Stomach (tissue), 9 donors: ENCODE results near the gene IST1. TPM values are rescaled to one million over a fixed set of nuclear protein-coding genes. Genes with fewer than 3 reads are reported as not detected.

ENCODE experiments used
- DNase-seq, 2 donors: peaks; one replicate each; pipeline versions ENCODE4 v3.0.0 to v3.0.0-alpha.2; 2013 to 2019
- H3K27ac ChIP-seq, 5 donors: fragments of 200-600 bp in 4 of 5; sonication (generic) in 4 of 5; one replicate each; pipeline ENCODE4 v1.5.1; 2013 to 2019; ENCODE audit warnings: mild to moderate bottlenecking in 1 of 5, moderate library complexity in 1 of 5
- H3K27me3 ChIP-seq, 3 donors: fragments of 200-600 bp; sonication (generic); one replicate each; pipeline ENCODE4 v1.5.1; 2017 to 2019; ENCODE audit warnings: mixed run types in 1 of 3
- H3K36me3 ChIP-seq, 4 donors: fragments of 200-600 bp; sonication (generic); 1 replicate in 3 of 4; 2 replicates in 1 of 4; pipeline ENCODE4 v1.5.1; 2016 to 2019
- H3K4me1 ChIP-seq, 4 donors: fragments of 200-600 bp; sonication (generic); one replicate each; pipeline ENCODE4 v1.5.1; 2016 to 2019
- H3K4me3 ChIP-seq, 4 donors: fragments of 200-600 bp; sonication (generic) in 3 of 4; one replicate each; pipeline ENCODE4 v1.5.1; 2016 to 2019; ENCODE audit warnings: mild to moderate bottlenecking in 1 of 4
- H3K9me3 ChIP-seq, 4 donors: fragments of 200-600 bp; sonication (generic); one replicate each; pipeline ENCODE4 v1.5.1; 2016 to 2019
- EP300 ChIP-seq: sonication (generic); formaldehyde crosslinking; IDR thresholded peaks from one replicate; pipeline ENCODE4 v1.6.1; 2017; ENCODE audit warnings: antibody characterized with exemption
- POLR2A ChIP-seq, 4 donors: fragments of 450-650 bp; IDR thresholded peaks; one replicate each; pipeline ENCODE4 v1.6.1; 2016; ENCODE audit warnings: antibody characterized with exemption in 4 of 4, control low read depth in 2 of 4, mild to moderate bottlenecking in 1 of 4, moderate library complexity in 1 of 4
- POLR2AphosphoS5 ChIP-seq, 3 donors: sonication (generic); formaldehyde crosslinking; IDR thresholded peaks; one replicate each; pipeline ENCODE4 v1.6.1; 2016; ENCODE audit warnings: antibody characterized with exemption in 3 of 3
- WGBS, 5 donors: extraction: QIAGEN DNeasy Blood & Tissue Kit in 3 of 5; methylation state at CpG; one replicate each; pipeline versions ENCODE4 v1.1.5 to v1.1.7; 2013 to 2018; 5-methylcytosine and 5-hydroxymethylcytosine counted together
- intact Hi-C: fragments of 100-400 bp; cut with DNase I; formaldehyde crosslinking; loops from one replicate; pipeline ENCODE4 v1.15.1; 2023; ENCODE audit warnings: low total_unique reads
- polyA plus RNA-seq, 3 donors: library from polyadenylated mRNA; stranded (reverse); fragments of 200-250 nt; gene quantifications; one replicate each; pipeline ENCODE4 v1.2.3, GENCODE V29; 2013
- total RNA-seq, 5 donors: library from RNA; depleted of rRNA; stranded (reverse); fragments of >200 nt; gene quantifications; one replicate each; pipeline versions ENCODE4 v1.1.0 to v1.2.3, GENCODE V29; 2014 to 2016
- TF ChIP-seq, protein P1 (sequence below), 7 experiments: fragments of 450-650 bp in 4 of 7; fragments of 200-600 bp in 3 of 7; sonication (generic) in 3 of 7; IDR thresholded peaks; one replicate each; pipeline ENCODE4 v1.5.1; 2016 to 2019; ENCODE audit warnings: antibody characterized with exemption in 7 of 7, control low read depth in 2 of 7, mild to moderate bottlenecking in 1 of 7
- donor health status: healthy with polysubstance abuse.
- donor health status: Bipolar disorder and iron deficiency.
- donor health status: healthy.

IST1 gene
- total and polyA plus RNA-seq, 8 donors = 76.0 to 270 (median 160) TPM

DNA sequence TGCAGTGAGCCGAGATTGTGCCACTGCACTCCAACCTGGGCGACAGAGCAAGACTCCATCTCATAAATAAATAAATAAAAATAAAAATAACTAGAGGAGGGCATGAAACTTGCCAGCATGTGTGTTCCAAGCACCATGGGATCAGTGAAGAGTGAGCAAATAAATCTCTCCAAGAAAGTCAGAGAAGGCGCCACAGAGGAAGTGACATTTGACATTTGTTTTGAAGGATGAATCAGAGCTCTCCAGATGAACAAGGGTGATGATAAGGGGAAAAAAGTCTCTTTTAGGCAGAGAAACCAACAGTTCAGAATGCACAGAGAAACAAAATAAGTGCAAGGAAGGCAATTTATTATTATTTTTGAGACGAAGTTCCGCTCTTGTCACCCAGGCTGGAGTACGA lies 50.3 kb downstream of the IST1 start:
- H3K36me3 ChIP-seq = no peaks in the 10 kb centered on the region
- 74 to 82% (median 76%) methylated on average over 6 of the region's 6 CpGs for WGBS, 5 donors
- no peaks in the 10 kb centered on the region for H3K9me3 ChIP-seq
- no peak for TF ChIP-seq EP300
- TF ChIP-seq, protein P1, sequence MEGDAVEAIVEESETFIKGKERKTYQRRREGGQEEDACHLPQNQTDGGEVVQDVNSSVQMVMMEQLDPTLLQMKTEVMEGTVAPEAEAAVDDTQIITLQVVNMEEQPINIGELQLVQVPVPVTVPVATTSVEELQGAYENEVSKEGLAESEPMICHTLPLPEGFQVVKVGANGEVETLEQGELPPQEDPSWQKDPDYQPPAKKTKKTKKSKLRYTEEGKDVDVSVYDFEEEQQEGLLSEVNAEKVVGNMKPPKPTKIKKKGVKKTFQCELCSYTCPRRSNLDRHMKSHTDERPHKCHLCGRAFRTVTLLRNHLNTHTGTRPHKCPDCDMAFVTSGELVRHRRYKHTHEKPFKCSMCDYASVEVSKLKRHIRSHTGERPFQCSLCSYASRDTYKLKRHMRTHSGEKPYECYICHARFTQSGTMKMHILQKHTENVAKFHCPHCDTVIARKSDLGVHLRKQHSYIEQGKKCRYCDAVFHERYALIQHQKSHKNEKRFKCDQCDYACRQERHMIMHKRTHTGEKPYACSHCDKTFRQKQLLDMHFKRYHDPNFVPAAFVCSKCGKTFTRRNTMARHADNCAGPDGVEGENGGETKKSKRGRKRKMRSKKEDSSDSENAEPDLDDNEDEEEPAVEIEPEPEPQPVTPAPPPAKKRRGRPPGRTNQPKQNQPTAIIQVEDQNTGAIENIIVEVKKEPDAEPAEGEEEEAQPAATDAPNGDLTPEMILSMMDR (IDR thresholded peaks at IDR 0.05) = no peak
- no peak for TF ChIP-seq POLR2AphosphoS5 (IDR thresholded peaks at IDR 0.05)
- TF ChIP-seq POLR2A (IDR thresholded peaks at IDR 0.05) = no peak
- intact Hi-C loops = no loop called here
- H3K27ac ChIP-seq = no peak overlapping the region
- DNase-seq = no peak
- H3K4me1 ChIP-seq = no peaks in the 10 kb centered on the region
- no peaks in the 10 kb centered on the region for H3K27me3 ChIP-seq
- no peak overlapping the region for H3K4me3 ChIP-seq

- WGBS, 5 donors = 38 to 49% (median 41%) methylated on average over 5 of the region's 5 CpGs
- H3K4me1 ChIP-seq = no peaks in the 10 kb centered on the region
- DNase-seq = no peak
- intact Hi-C loops = no loop called here
- TF ChIP-seq, protein P1 (IDR thresholded peaks at IDR 0.05) = no peak
- TF ChIP-seq EP300 (no peak), POLR2A (IDR thresholded peaks at IDR 0.05) (no peak), POLR2AphosphoS5 (IDR thresholded peaks at IDR 0.05) (no peak)
- no peaks in the 10 kb centered on the region for H3K36me3 ChIP-seq
- H3K4me3 ChIP-seq = no peak overlapping the region
- H3K27ac ChIP-seq = no peak overlapping the region
- H3K27me3 ChIP-seq = no peaks in the 10 kb centered on the region
- no peaks in the 10 kb centered on the region for H3K9me3 ChIP-seq
These were observed 57.5 kb downstream of the IST1 start for GRCh38 chr16:71952825-71953224.

DNA sequence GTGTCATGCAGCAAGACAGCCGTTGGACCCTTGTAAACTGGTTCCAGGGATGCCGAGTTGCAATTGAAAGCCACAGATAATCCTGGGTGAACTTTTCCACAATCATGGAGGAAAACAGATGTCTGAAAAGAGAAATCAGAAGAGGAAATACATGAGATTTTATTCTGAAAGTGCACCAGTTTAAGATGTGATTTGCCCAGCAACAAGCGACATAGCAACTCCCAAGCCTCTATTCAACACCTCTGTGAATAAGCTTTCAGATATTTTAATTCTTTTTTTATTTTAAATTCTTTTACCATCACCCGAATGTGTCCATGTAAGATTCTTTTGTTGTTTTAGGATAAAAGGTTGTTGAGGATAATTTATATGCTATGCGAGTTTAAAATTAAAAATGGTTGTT lies 58.8 kb downstream of the IST1 start:
- DNase-seq = no peak
- 73 to 85% (median 77%) methylated on average over 5 of the region's 5 CpGs for WGBS, 5 donors
- no peaks in the 10 kb centered on the region for H3K27me3 ChIP-seq
- TF ChIP-seq POLR2A (IDR thresholded peaks at IDR 0.05) (no peak), POLR2AphosphoS5 (IDR thresholded peaks at IDR 0.05) (no peak), EP300 (no peak)
- TF ChIP-seq, protein P1 (IDR thresholded peaks at IDR 0.05) = no peak
- H3K9me3 ChIP-seq = no peaks in the 10 kb centered on the region
- no peak overlapping the region for H3K27ac ChIP-seq
- no peaks in the 10 kb centered on the region for H3K4me1 ChIP-seq
- intact Hi-C loops = no loop called here
- H3K36me3 ChIP-seq = no peaks in the 10 kb centered on the region
- no peak overlapping the region for H3K4me3 ChIP-seq

DNA sequence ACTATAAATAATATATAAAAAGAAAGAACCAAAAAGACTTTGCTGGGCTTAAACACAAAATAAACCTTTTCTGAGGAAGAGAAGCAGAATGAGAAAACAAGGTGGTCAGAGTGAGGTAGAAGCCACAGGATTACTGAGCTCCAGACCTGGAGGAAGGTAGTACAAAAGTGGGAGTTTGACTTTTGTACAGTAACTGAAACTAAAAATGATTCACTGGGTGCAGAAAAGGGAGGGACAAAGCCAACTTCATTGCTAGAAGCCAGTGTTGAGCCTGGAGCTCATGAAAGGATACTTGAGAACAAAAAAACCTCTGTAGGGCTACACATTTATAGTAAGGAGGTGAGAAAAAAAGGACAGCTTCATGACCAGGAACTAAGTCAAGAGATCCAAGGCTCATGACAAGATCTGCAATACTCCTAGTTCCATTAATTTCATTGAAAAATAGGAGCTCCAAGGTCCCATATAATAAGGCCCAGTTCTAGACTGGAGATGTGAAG lies 59.4 kb downstream of the IST1 start:
- intact Hi-C loops = no loop called here
- Histone ChIP-seq H3K27me3 (no peaks in the 10 kb centered on the region), H3K4me3 (no peak overlapping the region), H3K4me1 (no peaks in the 10 kb centered on the region), H3K27ac (no peak overlapping the region), H3K36me3 (no peaks in the 10 kb centered on the region), H3K9me3 (no peaks in the 10 kb centered on the region)
- DNase-seq = no peak
- TF ChIP-seq, protein P1 (IDR thresholded peaks at IDR 0.05) = no peak
- TF ChIP-seq POLR2AphosphoS5 (IDR thresholded peaks at IDR 0.05) = no peak
- TF ChIP-seq EP300 = no peak
- no peak for TF ChIP-seq POLR2A (IDR thresholded peaks at IDR 0.05)
